Activated naive CD8-positive, alpha-beta T cell treated with anti-CD3 and anti-CD28 coated beads, Interleukin-2, amount 10 ng/mL, durations not matched to agents 7 days and 5 days (primary cell): ENCODE measurements around the gene CDH26. TPM values are rescaled to one million over a fixed set of nuclear protein-coding genes. Genes with fewer than 3 reads are reported as not detected.

Experiments used
- ATAC-seq: fragments of 150-1000 bp; cut with Tn5 transposase; one replicate; pipeline ENCODE4 v1.10.0; 2021; ENCODE audit warnings: low read depth, moderate library complexity
- POLR2A ChIA-PET: fragments of 350-600 bp; sonication (Branson Sonifier 250); formaldehyde crosslinking; loops from one replicate; lab custom pipeline; 2021; ENCODE audit warnings: antibody characterized with exemption; lab: Charles Lee
- DNase-seq: peaks from one replicate; pipeline ENCODE4 v3.0.0; 2021
- H3K27ac Mint-ChIP-seq: one replicate; pipeline ENCODE4 v1.8.0; 2022; ENCODE audit warnings: mild to moderate bottlenecking, mixed read lengths
- H3K27me3 Mint-ChIP-seq: one replicate; pipeline ENCODE4 v1.8.0; 2022; ENCODE audit warnings: mild to moderate bottlenecking, moderate library complexity, mixed read lengths
- H3K36me3 Mint-ChIP-seq: one replicate; pipeline ENCODE4 v1.8.0; 2021; ENCODE audit warnings: mild to moderate bottlenecking, mixed read lengths
- H3K4me1 Mint-ChIP-seq: one replicate; pipeline ENCODE4 v1.8.0; 2021; ENCODE audit warnings: mixed read lengths
- H3K4me3 Mint-ChIP-seq: one replicate; pipeline ENCODE4 v1.8.0; 2022; ENCODE audit warnings: mild to moderate bottlenecking, moderate library complexity, mixed read lengths
- H3K9me3 Mint-ChIP-seq: one replicate; pipeline ENCODE4 v1.8.0; 2021; ENCODE audit warnings: mixed read lengths
- total RNA-seq, 2 experiments: library from RNA; stranded (reverse); gene quantifications; one replicate each; pipeline ENCODE4 v1.2.3, GENCODE V29; 2021

CDH26 gene
- total RNA-seq, 2 experiments from 2014 or later, result 1.9 to 2.5 TPM

GRCh38 chr20:59976156-59976782, 18.0 kb downstream of the CDH26 start:
- no peaks in the 10 kb centered on the region for H3K27me3 Mint-ChIP-seq
- no peak overlapping the region for H3K4me3 Mint-ChIP-seq
- no peaks in the 10 kb centered on the region for H3K9me3 Mint-ChIP-seq
- H3K4me1 Mint-ChIP-seq, result no peaks in the 10 kb centered on the region
- no peak for DNase-seq
- no peaks in the 10 kb centered on the region for H3K36me3 Mint-ChIP-seq
- no peak overlapping the region for H3K27ac Mint-ChIP-seq
- ATAC-seq, result no peak
- POLR2A ChIA-PET, result no interaction called here

GRCh38 chr20:59977086-59977485, 18.9 kb downstream of the CDH26 start:
- POLR2A ChIA-PET, result no interaction called here
- DNase-seq (no peak), ATAC-seq (no peak)
- Mint-ChIP-seq H3K4me1 (no peaks in the 10 kb centered on the region), H3K9me3 (no peaks in the 10 kb centered on the region), H3K27ac (no peak overlapping the region), H3K4me3 (no peak overlapping the region), H3K27me3 (no peaks in the 10 kb centered on the region), H3K36me3 (no peaks in the 10 kb centered on the region)

- H3K36me3 Mint-ChIP-seq, result no peaks in the 10 kb centered on the region
- peaks cover 7% of the 10 kb centered on the region for H3K4me1 Mint-ChIP-seq
- POLR2A ChIA-PET, result no interaction called here
- H3K9me3 Mint-ChIP-seq, result no peaks in the 10 kb centered on the region
- no peak overlapping the region for H3K27ac Mint-ChIP-seq
- DNase-seq (no peak), ATAC-seq (no peak)
- H3K27me3 Mint-ChIP-seq, result no peaks in the 10 kb centered on the region
- no peak overlapping the region for H3K4me3 Mint-ChIP-seq
Measured at GRCh38 chr20:59983076-59983475, 24.9 kb downstream of the CDH26 start.

- Mint-ChIP-seq H3K27me3 (no peaks in the 10 kb centered on the region), H3K9me3 (no peaks in the 10 kb centered on the region), H3K36me3 (no peaks in the 10 kb centered on the region), H3K4me3 (no peak overlapping the region), H3K27ac (no peak overlapping the region), H3K4me1 (peaks cover 7% of the 10 kb centered on the region)
- POLR2A ChIA-PET, result no interaction called here
- DNase-seq, result no peak
- ATAC-seq, result no peak
Measured at GRCh38 chr20:59984541-59984940, 26.3 kb downstream of the CDH26 start.

- Mint-ChIP-seq H3K36me3 (no peaks in the 10 kb centered on the region), H3K9me3 (no peaks in the 10 kb centered on the region), H3K4me3 (no peak overlapping the region), H3K4me1 (peaks cover 7% of the 10 kb centered on the region), H3K27ac (no peak overlapping the region), H3K27me3 (no peaks in the 10 kb centered on the region)
- POLR2A ChIA-PET, result no interaction called here
- no peak for ATAC-seq
- DNase-seq, result no peak
Measured at GRCh38 chr20:59985164-59985563, 26.9 kb downstream of the CDH26 start.

- ATAC-seq (no peak), DNase-seq (no peak)
- no peaks in the 10 kb centered on the region for H3K9me3 Mint-ChIP-seq
- H3K36me3 Mint-ChIP-seq, result no peaks in the 10 kb centered on the region
- H3K27ac Mint-ChIP-seq, result no peak overlapping the region
- peaks cover 7% of the 10 kb centered on the region for H3K4me1 Mint-ChIP-seq
- no peaks in the 10 kb centered on the region for H3K27me3 Mint-ChIP-seq
- POLR2A ChIA-PET, result no interaction called here
- H3K4me3 Mint-ChIP-seq, result no peak overlapping the region
Measured at GRCh38 chr20:59985864-59986263, 27.6 kb downstream of the CDH26 start.

- H3K4me3 Mint-ChIP-seq, result no peak overlapping the region
- no peak for DNase-seq
Measured at GRCh38 chr20:59987135-59987534, 28.9 kb downstream of the CDH26 start.

GRCh38 chr20:59988141-59988540, 29.9 kb downstream of the CDH26 start:
- H3K4me3 Mint-ChIP-seq, result no peak overlapping the region
- POLR2A ChIA-PET, result no interaction called here
- H3K27ac Mint-ChIP-seq, result no peak overlapping the region
- DNase-seq (no peak), ATAC-seq (no peak)
- H3K4me1 Mint-ChIP-seq, result peaks cover 7% of the 10 kb centered on the region
- no peaks in the 10 kb centered on the region for H3K9me3 Mint-ChIP-seq
- H3K36me3 Mint-ChIP-seq, result no peaks in the 10 kb centered on the region
- H3K27me3 Mint-ChIP-seq, result no peaks in the 10 kb centered on the region

More at GRCh38 chr20:59987135-59987534, 28.9 kb downstream of the CDH26 start:
- H3K4me1 Mint-ChIP-seq, result peaks cover 7% of the 10 kb centered on the region
- H3K27ac Mint-ChIP-seq, result no peak overlapping the region
- ATAC-seq, result no peak
- H3K27me3 Mint-ChIP-seq, result no peaks in the 10 kb centered on the region
- POLR2A ChIA-PET, result no interaction called here
- H3K9me3 Mint-ChIP-seq, result no peaks in the 10 kb centered on the region
- no peaks in the 10 kb centered on the region for H3K36me3 Mint-ChIP-seq

- DNase-seq (no peak), ATAC-seq (no peak)
- Mint-ChIP-seq H3K4me1 (peaks cover 6% of the 10 kb centered on the region), H3K27me3 (no peaks in the 10 kb centered on the region), H3K4me3 (no peak overlapping the region), H3K9me3 (no peaks in the 10 kb centered on the region), H3K27ac (no peak overlapping the region), H3K36me3 (no peaks in the 10 kb centered on the region)
- POLR2A ChIA-PET, result no interaction called here
Measured at GRCh38 chr20:59992526-59993084, 34.4 kb downstream of the CDH26 start.

- H3K9me3 Mint-ChIP-seq, result no peaks in the 10 kb centered on the region
Measured at GRCh38 chr20:59993736-59994430, 35.7 kb downstream of the CDH26 start.

GRCh38 chr20:59994697-59995122, 36.5 kb downstream of the CDH26 start:
- DNase-seq (no peak), ATAC-seq (no peak)
- Mint-ChIP-seq H3K27me3 (no peaks in the 10 kb centered on the region), H3K9me3 (no peaks in the 10 kb centered on the region), H3K27ac (no peak overlapping the region), H3K4me3 (no peak overlapping the region), H3K36me3 (no peaks in the 10 kb centered on the region), H3K4me1 (peaks cover 6% of the 10 kb centered on the region)
- POLR2A ChIA-PET, result no interaction called here

More at GRCh38 chr20:59993736-59994430, 35.7 kb downstream of the CDH26 start:
- H3K27me3 Mint-ChIP-seq, result no peaks in the 10 kb centered on the region
- peaks cover 6% of the 10 kb centered on the region for H3K4me1 Mint-ChIP-seq
- no peak overlapping the region for H3K4me3 Mint-ChIP-seq
- no peak overlapping the region for H3K27ac Mint-ChIP-seq
- ATAC-seq (no peak), DNase-seq (no peak)
- no peaks in the 10 kb centered on the region for H3K36me3 Mint-ChIP-seq
- POLR2A ChIA-PET, result no interaction called here

GRCh38 chr20:59996108-59996507, 37.9 kb downstream of the CDH26 start:
- Mint-ChIP-seq H3K4me1 (peaks cover 6% of the 10 kb centered on the region), H3K36me3 (no peaks in the 10 kb centered on the region), H3K9me3 (no peaks in the 10 kb centered on the region), H3K27me3 (no peaks in the 10 kb centered on the region), H3K27ac (no peak overlapping the region), H3K4me3 (no peak overlapping the region)
- ATAC-seq, result no peak
- DNase-seq, result no peak
- POLR2A ChIA-PET, result no interaction called here

GRCh38 chr20:59997896-59998295, 39.7 kb downstream of the CDH26 start:
- Mint-ChIP-seq H3K4me3 (no peak overlapping the region), H3K27me3 (no peaks in the 10 kb centered on the region), H3K4me1 (peaks cover 6% of the 10 kb centered on the region), H3K36me3 (no peaks in the 10 kb centered on the region), H3K9me3 (no peaks in the 10 kb centered on the region), H3K27ac (no peak overlapping the region)
- ATAC-seq (no peak), DNase-seq (no peak)
- POLR2A ChIA-PET, result interaction anchor here (0.5 kb wide), 1 partner anchor 25 kb away, joined by 3 read pairs; no protein-coding TSS in a partner anchor

GRCh38 chr20:59999502-59999901, 41.3 kb downstream of the CDH26 start:
- no peak overlapping the region for H3K27ac Mint-ChIP-seq
- H3K4me1 Mint-ChIP-seq, result no peaks in the 10 kb centered on the region
- ATAC-seq (no peak), DNase-seq (no peak)
- no peaks in the 10 kb centered on the region for H3K27me3 Mint-ChIP-seq
- POLR2A ChIA-PET, result no interaction called here
- H3K4me3 Mint-ChIP-seq, result no peak overlapping the region
- no peaks in the 10 kb centered on the region for H3K36me3 Mint-ChIP-seq
- H3K9me3 Mint-ChIP-seq, result no peaks in the 10 kb centered on the region
